Kidney (tissue), 14 donors: ENCODE data around the gene METTL18. TPM values are rescaled to one million over a fixed set of nuclear protein-coding genes. Genes with fewer than 3 reads are reported as not detected.

ENCODE experiments used
- DNase-seq, 5 donors: peaks; one replicate each; pipeline ENCODE4 v3.0.0-alpha.2; 2013 to 2020
- FAIRE-seq: peaks from 2 replicates; lab custom pipeline; 2012; peaks lifted over from hg19 to GRCh38; lab: Jason Lieb, UNC
- H3K27ac ChIP-seq, 2 donors: one replicate each; pipeline ENCODE4 v1.7.0; 2013; ENCODE audit warnings: low read depth in 2 of 2, low read length in 2 of 2, inconsistent platforms in 1 of 2
- H3K27me3 ChIP-seq: one replicate; pipeline ENCODE4 v1.7.1; 2013; ENCODE audit warnings: low read length, inconsistent platforms; ENCODE audit not compliant: control insufficient read depth, insufficient read depth
- H3K36me3 ChIP-seq, 3 donors: one replicate each; pipeline versions ENCODE4 v1.7.0 to v1.7.1; 2013; ENCODE audit warnings: low read length in 3 of 3, control low read depth in 1 of 3, inconsistent platforms in 1 of 3; ENCODE audit not compliant: insufficient read depth in 3 of 3, control insufficient read depth in 2 of 3
- H3K4me1 ChIP-seq, 3 donors: one replicate each; pipeline versions ENCODE4 v1.7.0 to v1.7.1; 2013; ENCODE audit warnings: low read length in 3 of 3, inconsistent platforms in 1 of 3, low read depth in 1 of 3; ENCODE audit not compliant: control insufficient read depth in 2 of 3, insufficient read depth in 2 of 3
- H3K4me3 ChIP-seq, 3 donors: one replicate each; pipeline versions ENCODE4 v1.7.0 to v1.8.1; 2013; ENCODE audit warnings: low read length in 3 of 3, control low read depth in 1 of 3, inconsistent platforms in 1 of 3
- H3K9ac ChIP-seq, 3 donors: one replicate each; pipeline versions ENCODE4 v1.7.0 to v1.7.1; 2013; ENCODE audit warnings: low read length in 3 of 3, control low read depth in 1 of 3, inconsistent platforms in 1 of 3
- H3K9me3 ChIP-seq, 3 donors: one replicate each; pipeline versions ENCODE4 v1.7.0 to v1.7.1; 2013; ENCODE audit warnings: low read length in 3 of 3, control low read depth in 1 of 3, inconsistent platforms in 1 of 3; ENCODE audit not compliant: control insufficient read depth in 2 of 3, insufficient read depth in 1 of 3
- intact Hi-C: fragments of 100-400 bp; cut with DNase I; formaldehyde crosslinking; loops from one replicate; pipeline ENCODE4 v1.11.1; 2022
- polyA plus RNA-seq: library from polyadenylated mRNA; stranded (reverse); fragments of 350-450 nt; fragmentation: Illumina TruSeq; extraction: RNeasy Lipid Tissue Mini Kit (QIAGEN cat#74804); gene quantifications from one replicate; pipeline ENCODE4 v1.2.3, GENCODE V29; 2014; ENCODE audit warnings: low read depth, low replicate concordance; ENCODE audit not compliant: insufficient read depth
- total RNA-seq: library from RNA; stranded (reverse); fragmentation: NEBNext Ultra II Directional; extraction: Animal tissue kit (Norgen Biotek cat#: 25700); gene quantifications from one replicate; pipeline ENCODE4 v1.2.1, GENCODE V29; 2021
- TF ChIP-seq, protein P1 (sequence below): IDR thresholded peaks from 3 replicates; pipeline ENCODE4 v1.5.1; 2012; ENCODE audit warnings: mild to moderate bottlenecking, moderate library complexity, borderline replicate concordance; ENCODE audit not compliant: insufficient read depth; ENCODE audit errors: extremely low read depth
- donor health status: control.
- donor health status: control.
- donor health status: control.
- donor health status: control.
- donor health status: control.
- donor health status: DM: yes; HTN: yes; CAD: no.
- donor health status: Normal renal cell carcinoma (clear cell type).

Gene METTL18
- total and polyA plus RNA-seq, 2 donors from 2014 or later, result 8.5 to 8.7 TPM

DNA sequence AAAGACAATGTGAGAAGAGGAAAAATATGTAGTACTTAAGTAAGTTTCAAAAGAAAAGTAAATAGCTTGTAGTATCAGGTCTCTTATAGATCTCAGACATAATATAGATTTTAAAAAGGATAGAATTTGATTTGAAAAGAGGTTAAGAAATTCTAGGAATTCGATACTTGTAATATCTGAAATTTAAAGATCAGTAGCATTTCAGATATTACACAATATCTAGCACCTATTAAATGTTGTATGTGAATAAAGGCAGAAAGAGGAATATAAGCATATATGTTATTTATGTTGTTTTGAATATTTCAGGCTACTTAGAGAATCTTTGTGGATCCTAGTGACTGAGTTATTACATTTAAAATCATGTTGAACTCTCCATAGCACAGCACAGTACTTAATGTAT is 35.0 kb upstream of the METTL18 start:
- no peak overlapping the region for H3K4me3 ChIP-seq
- peaks cover 0 to 2% (median 0%) of the 10 kb centered on the region in 3 donors for H3K36me3 ChIP-seq
- no peaks in the 10 kb centered on the region for H3K4me1 ChIP-seq
- no peak for FAIRE-seq
- H3K9me3 ChIP-seq, result no peaks in the 10 kb centered on the region
- no peaks in the 10 kb centered on the region for H3K27me3 ChIP-seq
- no peak overlapping the region for H3K9ac ChIP-seq
- no peak overlapping the region for H3K27ac ChIP-seq
- DNase-seq, result no peak
- intact Hi-C loops, result no loop called here
- TF ChIP-seq, protein P1, sequence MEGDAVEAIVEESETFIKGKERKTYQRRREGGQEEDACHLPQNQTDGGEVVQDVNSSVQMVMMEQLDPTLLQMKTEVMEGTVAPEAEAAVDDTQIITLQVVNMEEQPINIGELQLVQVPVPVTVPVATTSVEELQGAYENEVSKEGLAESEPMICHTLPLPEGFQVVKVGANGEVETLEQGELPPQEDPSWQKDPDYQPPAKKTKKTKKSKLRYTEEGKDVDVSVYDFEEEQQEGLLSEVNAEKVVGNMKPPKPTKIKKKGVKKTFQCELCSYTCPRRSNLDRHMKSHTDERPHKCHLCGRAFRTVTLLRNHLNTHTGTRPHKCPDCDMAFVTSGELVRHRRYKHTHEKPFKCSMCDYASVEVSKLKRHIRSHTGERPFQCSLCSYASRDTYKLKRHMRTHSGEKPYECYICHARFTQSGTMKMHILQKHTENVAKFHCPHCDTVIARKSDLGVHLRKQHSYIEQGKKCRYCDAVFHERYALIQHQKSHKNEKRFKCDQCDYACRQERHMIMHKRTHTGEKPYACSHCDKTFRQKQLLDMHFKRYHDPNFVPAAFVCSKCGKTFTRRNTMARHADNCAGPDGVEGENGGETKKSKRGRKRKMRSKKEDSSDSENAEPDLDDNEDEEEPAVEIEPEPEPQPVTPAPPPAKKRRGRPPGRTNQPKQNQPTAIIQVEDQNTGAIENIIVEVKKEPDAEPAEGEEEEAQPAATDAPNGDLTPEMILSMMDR, result no peak

DNA sequence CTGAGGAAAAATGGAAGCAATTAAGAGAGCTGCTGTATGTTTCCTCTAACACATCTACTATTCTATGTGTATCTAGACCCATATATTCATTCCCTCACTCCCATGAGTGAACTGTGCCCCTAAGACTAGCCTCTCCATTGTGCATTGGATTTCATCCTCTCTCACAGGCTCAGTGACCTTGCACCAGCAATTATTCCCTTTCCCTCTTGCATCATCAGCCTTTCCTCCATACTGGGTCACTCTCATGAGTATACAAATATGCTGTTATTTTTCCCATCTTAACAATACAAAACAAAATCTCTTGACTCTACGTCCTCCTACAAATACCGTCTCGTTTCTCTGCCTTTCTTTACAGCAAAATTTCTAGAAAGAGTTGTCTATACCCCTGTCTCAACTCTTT is 29.4 kb upstream of the METTL18 start:
- DNase-seq (no peak), FAIRE-seq (no peak)
- intact Hi-C loops, result no loop called here
- H3K27me3 ChIP-seq, result no peaks in the 10 kb centered on the region
- H3K9me3 ChIP-seq, result no peaks in the 10 kb centered on the region
- H3K9ac ChIP-seq, result no peak overlapping the region
- TF ChIP-seq, protein P1, result no peak
- H3K4me1 ChIP-seq, result no peaks in the 10 kb centered on the region
- H3K36me3 ChIP-seq, result peaks cover 2 to 5% (median 3%) of the 10 kb centered on the region in 3 donors
- H3K4me3 ChIP-seq, result no peak overlapping the region
- no peak overlapping the region for H3K27ac ChIP-seq

DNA sequence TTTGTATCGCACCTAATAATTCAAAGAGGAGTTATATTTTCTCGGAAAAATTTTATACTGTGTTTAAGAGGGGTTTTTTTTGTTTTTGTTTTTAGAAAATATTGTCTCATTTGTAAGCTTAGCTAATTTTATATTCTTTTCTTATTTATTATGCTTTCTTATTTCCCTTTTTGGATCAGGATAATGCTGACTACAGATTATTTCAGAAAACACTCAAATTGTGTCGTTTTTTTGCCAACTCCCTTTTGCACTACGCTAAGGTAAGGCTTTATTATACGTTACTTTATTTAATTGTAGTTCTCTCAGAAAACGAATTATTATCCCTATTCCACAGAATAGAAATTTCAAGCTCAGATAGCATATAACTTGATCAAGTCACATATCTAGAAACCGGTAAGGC is 26.8 kb upstream of the METTL18 start:
- intact Hi-C loops, result no loop called here
- FAIRE-seq, result no peak
- no peak for DNase-seq
- TF ChIP-seq, protein P1, result no peak
- Histone ChIP-seq H3K9ac (no peak overlapping the region), H3K36me3 (peaks cover 0 to 5% (median 3%) of the 10 kb centered on the region in 3 donors), H3K9me3 (no peaks in the 10 kb centered on the region), H3K27ac (no peak overlapping the region), H3K27me3 (no peaks in the 10 kb centered on the region), H3K4me1 (no peaks in the 10 kb centered on the region), H3K4me3 (no peak overlapping the region)

DNA sequence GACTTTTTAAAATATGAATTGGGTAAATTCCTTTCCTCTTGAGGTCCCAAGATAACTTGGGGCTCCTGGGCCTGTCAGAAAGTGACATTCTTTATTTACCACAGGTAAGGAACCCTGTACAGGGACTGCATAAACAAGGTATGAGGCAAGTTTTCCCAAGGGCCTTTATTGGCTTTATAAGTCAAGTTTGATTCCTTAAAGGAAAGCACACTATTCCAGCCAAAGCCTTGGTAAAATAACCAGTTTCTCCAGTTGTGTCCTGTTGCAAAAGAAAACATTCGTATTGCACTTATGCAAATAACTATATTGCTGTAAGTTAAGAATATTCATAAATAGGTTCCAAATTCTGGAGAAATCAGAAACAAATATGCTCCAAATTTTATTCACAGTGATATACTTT is 21.9 kb upstream of the METTL18 start:
- FAIRE-seq (no peak), DNase-seq (no peak)
- intact Hi-C loops, result no loop called here
- Histone ChIP-seq H3K27me3 (no peaks in the 10 kb centered on the region), H3K36me3 (no peaks in the 10 kb centered on the region), H3K27ac (no peak overlapping the region), H3K9me3 (no peaks in the 10 kb centered on the region), H3K9ac (no peak overlapping the region), H3K4me1 (no peaks in the 10 kb centered on the region), H3K4me3 (no peak overlapping the region)
- TF ChIP-seq, protein P1, result no peak
